LoVo (cell line): ENCODE results near the gene VEZT.
"Not testable (repeated sequence)": the region's sequence is repeated elsewhere in the genome, so short reads cannot be mapped to it uniquely, and the experiment has no call there.

Experiments
- DNase-seq: peaks from one replicate; pipeline ENCODE4 v3.0.0-alpha.2; 2016; ENCODE audit warnings: low spot score

The VEZT gene

DNA sequence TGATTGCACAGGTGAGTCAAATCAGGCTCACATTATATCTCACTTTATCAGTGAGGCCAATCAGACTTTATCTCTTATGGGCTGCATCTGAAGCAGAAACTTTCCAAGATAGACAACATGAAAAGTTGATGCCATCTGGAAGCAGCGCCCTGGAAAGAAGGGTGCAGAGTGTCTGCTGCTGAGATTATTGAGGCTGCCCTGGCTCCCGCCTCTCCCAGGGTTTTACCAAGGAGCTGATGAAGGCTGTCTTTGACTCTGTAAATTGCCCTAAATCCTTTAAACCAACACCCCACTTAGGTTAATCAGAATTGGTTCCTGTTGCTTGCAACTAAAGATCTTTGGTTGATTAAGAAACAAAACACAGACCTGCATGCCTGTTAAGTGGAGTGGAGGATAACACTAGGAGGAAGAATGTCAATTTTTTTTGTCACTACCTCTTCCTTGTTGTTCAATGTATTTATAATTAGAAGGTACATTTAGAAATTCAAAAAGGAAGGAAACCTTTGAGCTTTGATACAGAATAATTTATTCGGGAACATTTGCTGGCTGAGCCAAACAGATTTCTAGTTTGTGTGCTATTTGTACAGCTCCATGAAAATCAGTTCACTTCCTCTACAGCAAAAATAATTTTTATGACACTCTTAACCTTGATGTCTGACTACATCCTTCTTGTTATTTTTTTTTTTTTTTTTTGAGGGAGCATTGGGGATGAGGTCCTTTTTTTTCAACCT lies 104.1 kb downstream of the VEZT start:
- DNase-seq: no peak

DNA sequence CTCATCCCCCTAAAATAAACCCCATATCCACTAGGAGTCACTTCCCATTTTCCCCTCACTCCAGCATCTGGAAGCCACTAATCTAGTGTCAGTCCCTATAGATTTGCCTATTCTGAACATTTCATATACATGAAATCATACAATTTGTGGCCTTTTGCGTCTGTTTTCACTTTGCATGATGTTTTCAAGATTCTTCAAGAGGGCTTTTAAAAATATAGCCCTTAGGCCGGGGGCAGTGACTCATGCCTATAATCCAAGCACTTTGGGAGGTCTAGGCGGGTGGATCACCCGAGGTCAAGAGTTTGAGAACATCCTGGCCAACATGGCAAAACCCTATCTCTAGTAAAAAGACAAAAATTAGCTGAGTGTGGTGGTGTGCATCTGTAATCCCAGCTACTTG lies 104.7 kb downstream of the VEZT start:
- DNase-seq: no peak

DNA sequence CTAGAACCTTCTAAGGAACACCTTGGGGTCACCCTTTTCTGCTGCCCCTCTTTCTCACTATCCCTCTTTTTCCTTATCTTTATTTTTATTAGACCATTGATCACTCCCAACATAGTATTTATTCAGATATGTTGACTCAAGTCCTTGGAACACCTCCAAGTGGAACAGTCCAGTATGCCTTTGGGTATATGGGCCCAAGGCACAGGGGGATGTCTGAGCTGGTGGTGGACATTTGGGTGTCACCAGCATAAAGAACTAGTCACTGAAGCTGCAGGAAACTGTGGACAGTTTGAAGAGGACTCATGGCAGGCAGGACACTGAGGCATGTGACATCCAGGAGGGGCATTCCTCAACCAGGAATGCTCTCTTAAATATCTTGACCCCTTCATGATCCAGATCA lies 105.6 kb downstream of the VEZT start:
- DNase-seq: no peak

DNA sequence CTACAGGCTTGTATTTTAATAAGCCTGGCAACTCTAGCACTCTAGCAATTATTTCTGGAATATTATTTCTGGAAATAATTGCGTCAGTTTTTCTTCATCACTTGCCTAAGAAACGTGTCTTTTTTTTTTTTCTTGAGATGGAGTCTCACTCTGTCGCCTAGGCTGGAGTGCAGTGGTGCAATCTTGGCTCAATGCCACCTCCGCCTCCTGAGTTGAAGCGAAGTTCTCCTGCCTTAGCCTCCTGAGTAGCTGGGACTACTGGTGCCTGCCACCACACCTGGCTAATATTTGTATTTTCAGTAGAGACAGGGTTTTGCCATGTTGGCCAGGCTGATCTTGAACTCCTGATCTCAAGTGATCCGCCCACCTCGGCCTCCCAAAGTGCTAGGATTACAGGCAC lies 106.6 kb downstream of the VEZT start:
- not testable (repeated sequence) for DNase-seq

DNA sequence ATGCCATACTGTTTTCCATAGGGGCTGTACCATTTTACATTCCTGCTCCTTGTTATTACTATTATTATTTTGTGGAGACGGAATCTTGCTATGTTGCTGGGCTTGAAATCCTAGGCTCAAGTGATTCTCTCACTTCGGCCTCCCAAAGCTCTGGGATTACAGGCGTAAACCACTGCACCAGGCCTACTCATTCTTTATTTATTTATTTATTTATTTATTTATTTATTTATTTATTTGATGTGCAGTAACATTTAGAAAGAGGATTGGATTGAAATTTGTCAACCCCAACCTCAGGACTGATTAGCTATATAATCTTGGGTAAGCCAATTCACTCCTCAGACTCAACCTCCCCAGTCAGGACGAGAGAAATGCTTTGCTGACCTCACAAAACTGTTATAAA lies 107.9 kb downstream of the VEZT start:
- DNase-seq: no peak

DNA sequence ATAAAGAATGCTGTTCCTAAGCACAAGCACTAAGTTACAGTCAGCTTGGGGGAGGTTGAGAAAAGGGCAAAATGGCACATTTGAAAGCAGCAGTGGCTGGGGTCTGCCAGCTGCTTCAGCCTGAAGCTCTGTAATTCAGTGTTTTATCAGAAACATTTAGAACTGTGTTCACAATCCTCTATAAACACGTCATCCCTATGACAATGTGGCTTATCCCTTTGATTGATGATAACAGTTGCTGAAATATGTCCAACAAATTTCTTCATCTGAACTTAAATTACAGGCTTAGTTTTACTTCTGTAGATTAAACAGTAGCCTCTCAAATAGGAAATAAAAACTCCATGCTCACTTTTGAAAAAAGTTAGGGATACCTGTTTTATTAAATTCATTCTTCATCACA lies 108.8 kb downstream of the VEZT start:
- no peak for DNase-seq

DNA sequence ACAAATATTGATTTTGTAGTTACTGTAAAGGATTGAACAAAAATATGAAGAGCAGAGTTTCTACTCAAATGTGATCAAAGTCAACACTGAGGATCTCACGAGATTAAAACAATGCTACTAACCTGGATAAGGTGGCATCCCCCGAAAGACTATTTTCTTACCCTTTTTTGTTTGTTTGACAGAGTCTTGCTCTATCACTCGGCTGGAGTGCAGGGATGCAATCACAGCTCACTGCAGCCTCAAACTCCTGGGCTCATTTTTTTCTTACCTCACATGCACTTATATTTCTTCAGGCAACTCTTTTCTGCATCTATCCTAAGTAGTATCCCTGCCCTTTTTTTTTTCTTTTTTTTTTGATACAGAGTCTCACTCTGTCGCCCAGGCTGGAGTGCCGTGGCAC lies 109.2 kb downstream of the VEZT start:
- DNase-seq: no peak

DNA sequence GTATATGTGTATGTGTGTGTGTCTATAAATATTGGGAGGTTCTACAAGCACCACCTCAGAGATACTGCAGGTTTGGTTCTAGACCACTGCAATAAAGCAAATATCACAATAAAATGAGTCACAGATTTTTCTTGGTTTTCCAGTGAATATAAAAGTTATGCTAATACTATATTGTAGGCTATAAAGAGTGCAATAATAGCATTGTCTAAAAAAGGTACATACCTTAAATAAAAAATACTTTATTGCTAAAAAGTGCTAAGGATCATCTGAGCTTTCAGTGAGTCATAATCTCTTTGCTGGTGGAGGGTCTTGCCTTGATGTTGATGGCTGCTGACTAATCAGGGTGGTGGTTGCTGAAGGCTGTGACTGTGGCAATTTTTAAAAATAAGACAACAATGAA lies 111.1 kb downstream of the VEZT start:
- no peak for DNase-seq

DNA sequence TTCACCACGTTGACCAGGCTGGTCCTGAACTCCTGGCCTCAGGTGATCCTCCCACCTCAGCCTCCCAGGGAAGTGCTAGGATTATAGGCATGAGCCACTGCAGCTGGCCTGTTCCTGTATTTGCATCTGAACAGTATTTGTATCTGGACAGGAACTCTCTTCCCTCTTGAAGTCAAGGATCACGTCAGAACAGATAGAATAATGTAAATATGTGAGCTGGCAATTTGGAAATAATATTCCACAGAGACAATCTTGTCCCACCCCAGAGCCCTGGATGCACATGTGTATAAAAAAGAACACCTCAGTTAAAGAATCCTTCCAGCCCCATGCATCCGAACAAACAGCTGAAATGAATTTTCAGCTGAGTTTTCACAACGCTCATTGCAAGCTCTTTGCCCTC lies 118.3 kb downstream of the VEZT start:
- no peak for DNase-seq

DNA sequence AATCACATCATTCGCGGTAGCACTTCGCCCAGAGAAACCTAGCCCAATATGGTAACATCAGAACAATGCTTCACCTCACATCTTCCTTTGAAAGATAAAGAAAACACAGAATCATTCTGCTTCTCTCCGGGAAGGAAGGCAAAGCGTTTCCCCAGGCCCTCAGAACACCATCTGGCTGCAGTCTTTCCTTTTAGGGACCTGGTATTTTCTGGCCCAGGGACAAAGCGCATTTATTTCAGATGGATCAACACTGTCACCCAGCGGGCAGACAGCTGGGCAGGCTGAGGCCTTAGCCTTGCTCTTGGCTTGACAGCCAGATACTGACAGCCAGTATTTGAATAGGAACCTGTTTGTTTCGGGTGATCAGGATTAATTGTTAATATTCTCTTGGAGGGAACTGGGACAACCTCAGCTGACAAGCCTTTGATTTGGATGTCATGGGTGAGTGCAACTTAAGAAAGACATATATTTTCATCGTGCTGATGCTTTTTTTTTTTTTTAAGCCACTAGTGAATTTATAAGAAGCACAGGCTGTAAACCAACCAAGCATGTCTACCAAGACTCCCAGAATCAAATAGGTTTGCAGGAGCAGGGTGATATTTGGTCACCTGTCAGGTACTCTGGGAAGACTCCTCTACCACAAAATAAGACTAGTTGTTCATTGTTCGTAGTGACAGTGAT lies 118.9 kb downstream of the VEZT start:
- no peak for DNase-seq

DNA sequence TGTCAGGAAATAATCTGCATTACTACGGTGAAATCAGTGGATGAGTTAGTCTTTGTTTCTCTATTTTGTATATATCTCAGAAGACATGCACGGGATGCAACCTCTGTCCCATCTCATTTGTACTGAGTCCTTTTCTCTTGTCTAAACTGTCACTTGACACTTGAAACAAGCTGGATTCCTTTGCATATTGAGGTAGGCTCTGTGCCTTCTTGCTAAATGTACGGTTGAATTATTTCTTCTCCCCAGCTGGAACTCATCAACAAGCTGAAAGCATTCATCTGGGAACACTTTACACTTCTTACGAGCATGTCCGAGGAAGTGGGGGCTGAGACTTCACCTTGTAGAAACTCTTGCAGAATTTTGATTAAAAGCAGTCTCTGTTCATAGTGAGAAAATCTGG lies 119.5 kb downstream of the VEZT start:
- no peak for DNase-seq

DNA sequence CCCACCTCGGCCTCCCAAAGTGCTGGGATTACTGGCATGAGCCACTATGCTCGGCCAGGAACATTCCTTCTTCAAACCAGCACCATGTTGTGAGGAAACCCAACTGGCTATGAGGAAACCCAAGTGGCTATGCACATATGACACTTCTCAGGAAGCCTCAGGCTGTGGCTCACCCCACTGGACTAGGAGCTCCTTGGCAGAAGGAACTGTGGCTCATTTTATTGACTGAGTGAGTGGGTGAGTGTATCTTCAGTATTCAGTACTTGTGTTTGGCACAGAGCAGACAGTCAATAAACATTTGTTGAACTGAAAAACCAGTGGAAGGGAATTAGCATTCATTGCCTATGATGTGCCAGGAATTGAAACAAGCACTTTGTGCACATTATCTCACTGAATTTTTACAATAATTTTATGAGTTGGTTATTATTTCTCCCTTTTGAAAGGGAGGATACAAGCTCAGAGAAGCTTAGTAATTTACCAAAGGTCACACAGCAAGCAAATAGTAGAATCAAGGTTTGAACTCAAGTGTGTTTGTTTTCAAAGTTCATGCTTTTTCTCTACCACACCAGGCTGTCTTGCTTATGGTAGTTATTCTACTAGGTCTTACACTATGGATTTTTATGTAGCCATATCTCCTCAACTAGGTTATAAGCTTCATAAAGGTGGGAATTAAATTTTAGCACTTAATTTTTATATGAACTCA lies 121.6 kb downstream of the VEZT start:
- no peak for DNase-seq

DNA sequence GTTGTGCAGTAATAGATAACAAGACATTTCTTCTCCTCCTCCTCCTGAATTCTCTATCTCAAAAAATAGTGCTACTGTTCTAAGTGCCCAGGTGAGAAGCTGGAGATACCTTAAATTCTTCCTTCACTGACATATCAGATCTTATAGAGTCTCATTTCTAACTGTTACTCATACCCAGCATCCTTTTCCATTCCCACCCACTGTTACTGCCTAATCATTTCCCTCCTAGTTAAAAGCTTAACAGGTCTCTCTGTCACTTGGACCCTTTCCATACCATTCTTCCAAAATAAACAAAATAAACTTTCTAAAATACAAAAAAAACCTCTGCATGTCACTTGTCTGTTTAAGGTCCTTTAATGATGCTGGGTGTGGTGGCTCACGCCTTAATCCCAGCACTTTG lies 124.4 kb downstream of the VEZT start:
- no peak for DNase-seq

DNA sequence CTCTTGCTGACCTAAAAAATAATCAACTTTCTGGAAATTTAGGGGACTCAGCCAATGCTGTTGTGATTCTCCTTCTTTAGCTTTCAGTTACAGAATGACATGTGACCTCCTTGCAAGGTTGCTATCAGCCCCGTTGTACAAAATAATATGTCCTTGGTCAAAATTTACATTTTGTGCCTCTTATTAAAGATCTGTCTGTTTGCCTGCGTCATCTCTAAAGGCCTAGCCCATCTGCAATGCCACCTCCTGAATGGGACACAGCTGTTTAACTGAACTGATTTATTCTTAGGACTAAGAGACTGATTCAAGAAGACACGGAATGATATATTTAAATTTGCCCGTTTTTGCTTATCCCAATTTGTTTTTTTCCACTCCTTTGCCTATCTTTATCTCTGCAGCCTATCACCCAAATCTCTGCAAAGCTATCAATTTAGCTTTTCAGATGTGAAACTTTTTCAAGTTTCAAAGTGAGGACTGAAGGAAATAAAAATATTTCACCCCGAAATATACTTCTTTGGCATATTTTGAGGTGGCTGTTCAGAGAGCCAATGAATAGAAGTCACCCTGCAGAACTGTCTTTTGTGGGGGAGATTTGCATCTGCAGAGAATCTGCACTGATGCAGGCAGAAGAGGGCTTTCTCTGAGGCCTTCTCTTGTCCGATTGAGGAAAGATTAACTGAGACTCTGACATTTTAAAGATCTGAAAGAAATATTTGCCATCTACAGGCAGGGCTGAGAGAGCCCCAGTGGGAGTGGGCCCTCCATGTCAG lies 126.0 kb downstream of the VEZT start:
- DNase-seq: no peak

DNA sequence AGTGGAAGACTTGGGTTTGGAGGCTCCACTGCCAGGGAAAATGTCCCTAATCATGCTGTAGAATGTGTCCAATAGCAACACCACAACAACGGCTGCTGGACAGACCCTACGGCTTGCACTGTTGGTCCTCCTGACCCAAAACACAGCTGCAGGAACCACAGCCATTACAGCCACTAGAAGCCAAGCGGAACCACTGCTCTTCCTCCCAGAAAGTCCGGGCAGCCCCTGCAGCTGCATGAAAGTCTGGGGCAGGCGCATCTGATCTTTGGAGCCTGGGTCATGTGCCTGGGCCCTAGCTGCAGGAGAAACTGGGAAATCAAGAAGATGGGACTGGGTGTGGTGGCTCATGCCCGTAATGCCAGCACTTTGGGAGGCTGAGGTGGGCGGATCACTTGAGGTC lies 131.7 kb downstream of the VEZT start:
- no peak for DNase-seq

DNA sequence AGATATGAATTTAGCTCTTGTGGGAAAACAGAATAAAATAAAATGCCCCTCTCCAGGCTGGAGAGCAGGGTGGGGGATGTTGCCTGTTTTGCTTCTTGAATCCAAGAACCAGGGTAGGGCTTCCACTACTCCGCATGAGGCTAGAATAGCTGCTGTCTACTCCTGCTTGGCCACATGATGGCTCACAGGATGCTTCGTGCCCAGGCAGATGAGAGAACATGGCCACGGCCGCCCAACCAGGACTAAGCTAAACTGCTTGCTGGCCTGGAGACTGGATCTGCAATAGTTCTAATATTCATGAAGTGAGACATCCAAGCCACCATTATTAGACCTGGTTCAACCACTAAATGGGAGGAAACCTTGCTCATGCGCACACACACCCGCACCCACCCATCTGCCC lies 134.1 kb downstream of the VEZT start:
- DNase-seq: no peak
